ENCODE results near the gene PEX3. TPM values are rescaled to one million over a fixed set of nuclear protein-coding genes. Genes with fewer than 3 reads are reported as not detected.

The PEX3 gene
- total RNA-seq, 2 donors from 2014 or later = 2.0 to 4.4 TPM

GRCh38 chr6:143405373-143406154 lies 45.0 kb upstream of the PEX3 start:
- Histone ChIP-seq H3K36me3 (replicated peaks in 1 of 2; ENCODE audit: insufficient read depth in 1 of 2, low read depth in 2 of 2) (no peaks in the 10 kb centered on the region), H3K4me1 (no peaks in the 10 kb centered on the region), H3K27ac (no peak overlapping the region), H3K4me3 (no peak overlapping the region), H3K27me3 (no peaks in the 10 kb centered on the region), H3K9me3 (no peaks in the 10 kb centered on the region)
- 57 to 61% methylated on average over 9 of the region's 9 CpGs for WGBS, 2 donors
- no peak for TF ChIP-seq CTCF (IDR thresholded peaks at IDR 0.05)
- no peak for TF ChIP-seq POLR2A (IDR thresholded peaks at IDR 0.05)
- ATAC-seq (no peak), DNase-seq (no peak)
- intact Hi-C loops (cut with DNase I) = no loop called here

GRCh38 chr6:143406673-143407072 lies 43.9 kb upstream of the PEX3 start:
- intact Hi-C loops (cut with DNase I) = no loop called here
- Histone ChIP-seq H3K27me3 (no peaks in the 10 kb centered on the region), H3K27ac (no peak overlapping the region), H3K4me1 (peaks cover 4% of the 10 kb centered on the region), H3K36me3 (replicated peaks in 1 of 2; ENCODE audit: insufficient read depth in 1 of 2, low read depth in 2 of 2) (no peaks in the 10 kb centered on the region), H3K4me3 (no peak overlapping the region), H3K9me3 (no peaks in the 10 kb centered on the region)
- ATAC-seq = no peak
- TF ChIP-seq CTCF (IDR thresholded peaks at IDR 0.05) (no peak), POLR2A (IDR thresholded peaks at IDR 0.05) (no peak)
- DNase-seq = no peak
- 81 to 83% methylated on average over 3 of the region's 3 CpGs for WGBS, 2 donors

- DNase-seq = no peak
- no peaks in the 10 kb centered on the region for H3K36me3 ChIP-seq (replicated peaks in 1 of 2; ENCODE audit: insufficient read depth in 1 of 2, low read depth in 2 of 2)
- no peak for ATAC-seq
- no peaks in the 10 kb centered on the region for H3K9me3 ChIP-seq
- no peak for TF ChIP-seq CTCF (IDR thresholded peaks at IDR 0.05)
- TF ChIP-seq POLR2A (IDR thresholded peaks at IDR 0.05) = no peak
- intact Hi-C loops (cut with DNase I) = no loop called here
- no peak overlapping the region for H3K27ac ChIP-seq
- H3K27me3 ChIP-seq = no peaks in the 10 kb centered on the region
- peaks cover 4% of the 10 kb centered on the region for H3K4me1 ChIP-seq
- H3K4me3 ChIP-seq = no peak overlapping the region
Observed at GRCh38 chr6:143408151-143408786, 42.3 kb upstream of the PEX3 start.

GRCh38 chr6:143408787-143409162 lies 41.8 kb upstream of the PEX3 start:
- Histone ChIP-seq H3K4me3 (no peak overlapping the region), H3K27me3 (no peaks in the 10 kb centered on the region), H3K4me1 (peaks cover 4% of the 10 kb centered on the region), H3K9me3 (no peaks in the 10 kb centered on the region), H3K27ac (no peak overlapping the region), H3K36me3 (replicated peaks in 1 of 2; ENCODE audit: insufficient read depth in 1 of 2, low read depth in 2 of 2) (no peaks in the 10 kb centered on the region)
- DNase-seq = no peak
- no peak for ATAC-seq
- intact Hi-C loops (cut with DNase I) = no loop called here
- no peak for TF ChIP-seq CTCF (IDR thresholded peaks at IDR 0.05)

GRCh38 chr6:143410859-143411270 lies 39.7 kb upstream of the PEX3 start:
- H3K27me3 ChIP-seq = no peaks in the 10 kb centered on the region
- H3K36me3 ChIP-seq (replicated peaks in 1 of 2; ENCODE audit: insufficient read depth in 1 of 2, low read depth in 2 of 2) = no peaks in the 10 kb centered on the region
- peaks cover 4% of the 10 kb centered on the region for H3K4me1 ChIP-seq
- DNase-seq = no peak
- H3K4me3 ChIP-seq = no peak overlapping the region
- H3K27ac ChIP-seq = no peak overlapping the region
- 13 to 24% methylated on average over 1 of the region's 1 CpG for WGBS, 2 donors
- intact Hi-C loops (cut with DNase I) = no loop called here
- no peak for ATAC-seq
- TF ChIP-seq POLR2A (IDR thresholded peaks at IDR 0.05) (no peak), CTCF (IDR thresholded peaks at IDR 0.05) (no peak)
- H3K9me3 ChIP-seq = no peaks in the 10 kb centered on the region
